ENCODE data around the gene ERH. TPM values are rescaled to one million over a fixed set of nuclear protein-coding genes. Genes with fewer than 3 reads are reported as not detected.

Gene ERH
- total RNA-seq, 1 experiment from 2014 or later = 195 TPM

DNA sequence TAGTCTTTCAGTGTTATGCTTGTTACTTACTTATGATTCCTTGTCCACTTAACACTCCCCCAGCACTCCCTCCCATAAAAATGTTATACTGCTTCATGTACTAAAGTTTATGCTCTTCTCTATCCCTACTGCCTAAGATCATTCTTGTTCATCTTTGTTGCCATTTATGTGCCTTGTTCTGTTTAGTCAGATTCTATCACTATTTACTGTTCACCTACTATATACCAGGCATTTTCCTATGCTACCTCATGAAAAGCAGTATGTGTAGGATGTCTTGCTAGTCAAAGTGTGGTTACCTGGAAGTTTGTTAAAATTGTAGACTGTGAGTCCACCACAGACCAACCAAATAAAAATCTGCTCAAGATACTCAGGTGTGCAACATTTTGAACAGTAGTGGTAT lies 23.9 kb downstream of the ERH start:
- Histone ChIP-seq H3K27ac (no peak overlapping the region), H3K4me1 (no peaks in the 10 kb centered on the region), H3K9me3 (replicated peaks) (0 out of 2 replicates have a peak, but pooled peaks cover 3% of the 10 kb centered on the region), H3K36me3 (peaks cover 42% of the 10 kb centered on the region), H3K27me3 (no peaks in the 10 kb centered on the region), H3K4me3 (no peak overlapping the region)
- DNase-seq = no peak

DNA sequence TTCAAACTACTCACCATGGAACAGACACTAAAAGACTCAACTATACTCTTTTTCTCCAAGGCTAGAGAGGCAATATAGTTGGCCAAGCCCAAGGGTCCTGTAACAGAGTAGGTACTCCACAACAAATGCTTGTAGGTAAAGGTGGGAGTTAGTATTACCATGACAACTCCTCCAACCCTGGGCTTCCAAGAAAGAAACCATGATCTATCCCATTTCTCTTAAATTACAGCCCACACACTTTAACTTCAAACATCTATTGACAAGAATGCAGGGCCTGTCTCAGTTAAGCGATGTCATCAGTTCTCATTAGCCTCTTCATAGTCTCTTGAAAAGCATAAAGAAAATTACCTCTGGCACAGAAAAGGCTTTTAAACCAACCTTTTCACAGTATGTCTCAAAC lies 25.0 kb downstream of the ERH start:
- peaks cover 32% of the 10 kb centered on the region for H3K36me3 ChIP-seq
- no peaks in the 10 kb centered on the region for H3K4me1 ChIP-seq
- H3K27ac ChIP-seq = no peak overlapping the region
- H3K9me3 ChIP-seq (replicated peaks) = 0 out of 2 replicates have a peak, but pooled peaks cover 3% of the 10 kb centered on the region
- H3K27me3 ChIP-seq = no peaks in the 10 kb centered on the region
- no peak overlapping the region for H3K4me3 ChIP-seq
- DNase-seq = no peak

DNA sequence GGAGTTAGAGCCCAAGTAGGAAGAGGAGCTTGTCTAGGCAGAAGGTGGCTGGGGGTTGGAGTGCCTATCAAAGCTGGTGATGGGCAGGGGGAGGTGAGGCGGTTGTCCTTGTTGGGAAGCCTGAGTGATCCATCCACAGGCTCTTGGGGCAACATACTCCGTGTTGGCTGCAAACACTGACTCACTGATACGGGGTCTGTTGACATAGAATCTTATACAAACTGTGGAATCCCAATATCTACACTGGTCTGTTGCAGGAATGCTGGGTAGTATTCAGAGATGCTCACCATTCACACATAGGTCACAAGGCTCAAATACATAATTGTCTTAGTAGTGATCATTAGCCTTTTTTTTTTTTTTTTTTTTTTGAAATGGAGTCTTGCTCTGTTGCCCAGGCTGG lies 26.0 kb downstream of the ERH start:
- no peaks in the 10 kb centered on the region for H3K4me1 ChIP-seq
- no peak for DNase-seq
- H3K9me3 ChIP-seq (replicated peaks) = 0 out of 2 replicates have a peak, but pooled peaks cover 3% of the 10 kb centered on the region
- no peaks in the 10 kb centered on the region for H3K27me3 ChIP-seq
- H3K4me3 ChIP-seq = no peak overlapping the region
- H3K36me3 ChIP-seq = peaks cover 24% of the 10 kb centered on the region
- H3K27ac ChIP-seq = no peak overlapping the region

DNA sequence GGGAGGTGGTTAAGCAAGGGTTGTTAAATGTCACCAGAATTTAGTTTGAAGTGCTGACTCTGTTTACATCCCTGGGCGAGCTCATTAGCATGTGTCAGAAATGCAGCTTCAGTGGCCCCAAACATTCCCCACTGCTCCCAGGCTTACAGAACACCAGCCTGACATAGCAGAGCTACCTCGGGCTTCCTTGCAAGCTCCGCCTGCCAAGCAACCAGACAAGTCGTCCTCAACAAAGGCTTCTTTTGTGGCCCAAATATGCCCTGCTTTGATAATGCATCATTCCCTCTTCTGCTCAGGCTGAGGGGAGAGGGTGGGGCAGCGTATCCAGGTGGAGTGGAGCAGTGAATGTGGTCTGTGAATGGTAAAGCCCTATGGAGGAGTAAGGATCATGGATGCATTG lies 28.0 kb downstream of the ERH start:
- DNase-seq = no peak
- H3K4me1 ChIP-seq = no peaks in the 10 kb centered on the region
- peaks cover 3% of the 10 kb centered on the region for H3K36me3 ChIP-seq
- no peak overlapping the region for H3K4me3 ChIP-seq
- H3K27me3 ChIP-seq = no peaks in the 10 kb centered on the region
- H3K9me3 ChIP-seq (replicated peaks) = no peaks in the 10 kb centered on the region
- no peak overlapping the region for H3K27ac ChIP-seq

DNA sequence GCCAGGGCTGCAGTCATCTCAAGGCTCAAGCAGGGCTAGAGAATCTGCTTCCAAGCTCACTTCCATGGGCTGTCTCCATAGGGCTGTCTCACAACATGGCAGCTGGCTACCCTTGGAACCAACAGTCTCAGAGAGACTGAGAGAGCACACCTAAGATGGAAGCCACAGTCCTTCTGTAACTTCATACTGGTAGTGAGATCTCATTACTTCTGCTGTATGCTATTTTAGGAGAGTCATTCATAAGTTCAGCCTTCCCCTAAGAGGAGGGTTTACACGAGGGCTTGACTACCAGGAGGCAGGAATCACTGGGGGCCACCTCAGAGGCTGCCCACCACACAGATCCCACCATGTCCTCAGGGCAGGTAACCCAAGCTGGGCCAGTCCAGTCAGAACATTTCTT lies 29.7 kb downstream of the ERH start:
- Histone ChIP-seq H3K4me1 (no peaks in the 10 kb centered on the region), H3K27me3 (no peaks in the 10 kb centered on the region), H3K36me3 (no peaks in the 10 kb centered on the region), H3K4me3 (no peak overlapping the region), H3K27ac (no peak overlapping the region), H3K9me3 (replicated peaks) (no peaks in the 10 kb centered on the region)
- DNase-seq = no peak

DNA sequence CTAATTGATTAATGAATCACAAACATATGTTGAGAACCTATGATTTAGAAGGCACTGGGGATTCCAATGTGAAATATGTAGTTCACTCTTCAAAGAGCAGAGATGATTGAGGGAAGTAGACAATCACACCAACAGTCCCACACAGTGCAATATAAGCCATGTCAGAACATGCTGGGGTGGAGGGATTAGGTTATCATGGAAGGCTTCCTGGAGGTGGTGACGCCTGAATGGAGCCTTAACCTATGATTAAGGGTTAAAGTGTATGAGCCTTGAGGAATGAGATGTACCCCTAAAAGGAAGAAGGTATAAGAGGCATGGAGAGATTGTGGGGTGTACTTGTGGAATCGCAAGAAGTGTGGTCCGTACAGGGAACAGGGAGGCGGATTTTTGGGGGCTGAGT lies 31.3 kb downstream of the ERH start:
- H3K27ac ChIP-seq = no peak overlapping the region
- H3K9me3 ChIP-seq (replicated peaks) = no peaks in the 10 kb centered on the region
- no peaks in the 10 kb centered on the region for H3K4me1 ChIP-seq
- H3K36me3 ChIP-seq = no peaks in the 10 kb centered on the region
- H3K27me3 ChIP-seq = no peaks in the 10 kb centered on the region
- no peak for DNase-seq
- H3K4me3 ChIP-seq = no peak overlapping the region

DNA sequence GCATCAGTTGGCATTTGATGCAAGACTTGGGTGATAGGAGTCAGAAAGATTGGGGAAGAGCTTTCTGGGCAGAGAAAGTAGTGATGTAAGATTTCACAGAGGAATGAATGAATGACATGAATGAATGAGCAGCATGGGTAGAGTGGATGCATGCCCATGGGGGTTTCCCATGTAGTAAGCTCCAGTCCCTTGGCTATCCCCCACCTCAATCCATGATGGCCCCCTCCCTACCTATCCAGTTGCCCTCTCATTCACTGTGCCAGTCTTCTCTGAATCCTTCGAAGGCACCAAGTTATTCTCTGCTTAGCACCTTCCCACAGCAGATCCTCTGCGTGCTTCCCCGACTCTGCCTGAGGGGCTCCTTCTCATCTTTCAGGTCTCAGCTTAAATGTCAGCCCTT lies 32.0 kb downstream of the ERH start:
- Histone ChIP-seq H3K27me3 (no peaks in the 10 kb centered on the region), H3K9me3 (replicated peaks) (no peaks in the 10 kb centered on the region), H3K4me1 (no peaks in the 10 kb centered on the region), H3K27ac (no peak overlapping the region), H3K4me3 (no peak overlapping the region), H3K36me3 (no peaks in the 10 kb centered on the region)
- DNase-seq = no peak

DNA sequence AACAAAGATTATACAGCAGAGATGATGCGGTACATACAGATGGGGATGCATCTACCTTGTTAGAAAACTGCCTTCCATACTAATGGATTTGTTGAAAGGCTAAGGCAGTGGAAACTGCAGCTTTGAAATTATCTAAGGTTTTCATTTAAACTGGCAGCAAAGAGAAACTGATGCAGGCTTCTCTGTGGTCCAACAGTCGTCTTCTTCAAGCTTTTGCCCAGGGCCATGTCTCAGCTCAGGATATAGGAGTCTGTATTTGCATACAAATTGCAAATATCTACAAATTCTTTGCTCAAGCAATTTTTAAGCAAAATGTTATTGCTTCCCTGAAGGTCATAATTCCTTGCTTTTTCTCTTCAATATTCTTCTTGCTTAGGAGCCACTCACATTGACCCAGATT lies 33.7 kb downstream of the ERH start:
- Histone ChIP-seq H3K9me3 (replicated peaks) (no peaks in the 10 kb centered on the region), H3K4me1 (no peaks in the 10 kb centered on the region), H3K4me3 (no peak overlapping the region), H3K27ac (no peak overlapping the region), H3K27me3 (no peaks in the 10 kb centered on the region), H3K36me3 (no peaks in the 10 kb centered on the region)
- DNase-seq = no peak

DNA sequence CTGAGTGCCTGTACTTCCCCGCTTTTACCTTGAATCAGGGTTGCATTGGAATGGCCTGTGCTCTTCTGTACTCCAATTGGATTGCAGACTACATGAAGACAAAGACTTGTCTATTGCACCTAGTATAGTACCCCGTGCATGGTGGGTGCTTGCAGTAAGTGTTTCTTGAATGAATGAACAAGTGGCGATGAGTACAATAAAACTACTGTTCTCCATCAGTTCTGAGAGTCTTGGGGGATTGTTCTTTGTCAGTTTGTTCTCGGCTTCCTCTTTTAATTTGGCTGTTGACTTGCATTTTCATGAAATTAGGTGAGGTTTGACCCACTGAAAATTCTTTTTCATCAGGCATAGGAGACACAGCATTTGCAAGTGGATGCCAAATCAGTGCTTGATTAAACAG lies 34.1 kb downstream of the ERH start:
- Histone ChIP-seq H3K36me3 (no peaks in the 10 kb centered on the region), H3K27ac (no peak overlapping the region), H3K4me3 (no peak overlapping the region), H3K4me1 (no peaks in the 10 kb centered on the region), H3K9me3 (replicated peaks) (no peaks in the 10 kb centered on the region), H3K27me3 (no peaks in the 10 kb centered on the region)
- no peak for DNase-seq

DNA sequence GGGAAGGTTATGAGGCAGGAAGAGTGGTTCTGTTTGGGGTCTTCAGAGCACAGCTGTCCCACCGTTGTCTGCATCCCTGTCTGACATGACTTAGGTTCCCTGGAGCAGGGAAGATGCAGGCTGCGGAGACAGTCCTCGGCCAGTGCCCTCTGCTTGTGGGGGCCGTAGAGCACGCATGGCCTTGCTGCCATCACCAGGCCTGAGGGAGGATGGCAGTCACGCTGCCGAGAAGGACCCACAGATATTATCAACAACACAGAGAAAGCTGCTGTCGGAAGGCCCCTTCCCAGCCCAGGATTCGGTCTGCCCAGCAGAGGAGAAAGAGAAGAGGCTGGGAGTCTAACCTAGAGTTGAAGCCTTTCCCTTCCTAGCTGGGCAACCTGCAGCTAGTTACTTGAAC lies 35.0 kb downstream of the ERH start:
- Histone ChIP-seq H3K36me3 (no peaks in the 10 kb centered on the region), H3K4me3 (no peak overlapping the region), H3K9me3 (replicated peaks) (no peaks in the 10 kb centered on the region), H3K4me1 (no peaks in the 10 kb centered on the region), H3K27ac (no peak overlapping the region), H3K27me3 (no peaks in the 10 kb centered on the region)
- no peak for DNase-seq

DNA sequence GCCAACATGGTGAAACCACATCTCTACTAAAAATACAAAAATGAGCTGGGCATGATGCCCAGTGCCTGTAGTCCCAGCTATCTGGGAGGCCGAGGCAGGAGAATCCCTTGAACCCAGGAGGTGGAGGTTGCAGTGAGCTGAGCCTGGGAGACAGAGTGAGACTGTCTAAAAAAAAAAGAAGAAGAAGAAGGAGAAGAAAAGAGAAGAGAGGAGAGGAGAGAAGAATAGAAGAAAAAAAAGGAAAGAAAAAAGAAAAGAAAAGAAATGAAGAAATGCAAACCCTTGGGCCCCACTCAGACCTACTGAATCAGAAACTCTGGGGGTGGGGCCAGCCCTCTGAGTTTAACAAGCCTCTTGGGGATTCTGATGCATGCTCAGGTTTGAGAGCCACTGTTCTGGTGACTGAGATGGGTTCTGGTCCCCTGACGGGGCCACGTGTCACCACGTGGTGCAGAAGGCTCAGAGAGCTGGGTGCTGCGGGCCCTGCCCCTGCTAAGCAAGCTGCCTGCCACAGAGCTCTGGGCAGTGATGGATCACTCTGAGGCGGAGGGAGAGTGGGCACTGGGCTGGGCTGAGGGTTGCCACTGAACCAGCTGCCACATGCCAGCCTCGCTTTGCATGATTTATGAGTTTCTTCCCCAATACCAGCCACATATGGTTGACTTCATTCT lies 37.5 kb downstream of the ERH start:
- Histone ChIP-seq H3K4me1 (no peaks in the 10 kb centered on the region), H3K27me3 (no peaks in the 10 kb centered on the region), H3K9me3 (replicated peaks) (no peaks in the 10 kb centered on the region), H3K36me3 (no peaks in the 10 kb centered on the region), H3K4me3 (no peak overlapping the region), H3K27ac (no peak overlapping the region)
- DNase-seq = no peak

DNA sequence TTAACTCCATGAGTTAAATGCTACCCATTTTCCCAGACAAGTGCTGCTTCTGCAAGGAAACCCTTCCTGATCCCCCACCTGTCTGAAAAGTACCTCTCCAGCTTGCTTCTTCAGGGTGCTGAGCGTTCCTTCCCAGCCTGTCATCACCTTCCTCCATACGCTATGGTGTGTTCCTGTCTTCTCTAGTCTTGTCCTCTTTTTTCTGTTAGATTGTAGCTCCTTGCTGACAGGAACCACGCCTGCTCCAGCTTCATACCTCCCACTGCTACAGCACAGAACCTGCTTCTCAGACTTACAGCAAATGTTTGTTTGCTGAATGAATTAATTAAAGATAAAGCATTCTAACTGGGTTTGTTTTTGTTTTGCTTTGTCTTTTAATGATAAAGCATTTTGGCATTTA lies 39.1 kb downstream of the ERH start:
- Histone ChIP-seq H3K4me3 (no peak overlapping the region), H3K27ac (no peak overlapping the region), H3K9me3 (replicated peaks) (no peaks in the 10 kb centered on the region), H3K36me3 (no peaks in the 10 kb centered on the region), H3K4me1 (no peaks in the 10 kb centered on the region), H3K27me3 (no peaks in the 10 kb centered on the region)
- no peak for DNase-seq

DNA sequence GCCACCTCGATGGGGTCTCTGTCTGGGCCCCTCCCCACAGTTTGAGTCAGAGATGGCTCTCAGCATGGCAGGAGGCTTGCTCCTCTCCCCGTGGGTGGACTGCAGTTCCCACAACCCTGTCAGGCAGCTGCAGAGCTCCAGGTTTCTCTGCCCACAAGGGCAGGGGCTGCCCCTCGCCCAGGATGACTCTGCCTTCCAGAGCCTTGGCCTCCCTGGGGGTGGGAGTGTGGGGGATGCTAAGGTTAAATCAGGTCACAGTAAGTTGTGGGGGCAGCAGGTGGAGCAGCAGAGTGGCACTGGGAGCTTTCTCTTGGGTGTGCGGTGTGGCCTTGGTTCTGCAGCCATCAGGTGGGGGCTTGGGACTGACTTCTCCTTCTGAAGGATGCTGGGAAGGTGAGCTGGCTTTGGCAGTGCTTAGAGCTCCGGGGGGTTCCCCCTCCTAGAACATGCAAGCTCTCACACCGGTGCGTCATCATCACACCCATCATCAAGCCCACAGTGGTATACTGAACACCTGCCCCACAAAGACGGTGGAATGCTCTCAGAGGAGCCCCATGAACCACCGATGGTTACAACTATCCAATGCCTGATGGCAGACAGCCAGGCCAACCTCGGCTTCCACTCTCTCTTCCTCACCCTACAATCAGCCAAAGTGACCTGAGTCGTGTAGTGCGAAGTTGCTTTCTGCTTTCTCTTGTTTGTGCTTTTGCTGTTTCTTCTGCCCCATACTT lies 39.7 kb downstream of the ERH start:
- DNase-seq = no peak
- no peak overlapping the region for H3K27ac ChIP-seq
- H3K36me3 ChIP-seq = no peaks in the 10 kb centered on the region
- no peaks in the 10 kb centered on the region for H3K4me1 ChIP-seq
- no peaks in the 10 kb centered on the region for H3K9me3 ChIP-seq (replicated peaks)
- no peak overlapping the region for H3K4me3 ChIP-seq
- no peaks in the 10 kb centered on the region for H3K27me3 ChIP-seq

DNA sequence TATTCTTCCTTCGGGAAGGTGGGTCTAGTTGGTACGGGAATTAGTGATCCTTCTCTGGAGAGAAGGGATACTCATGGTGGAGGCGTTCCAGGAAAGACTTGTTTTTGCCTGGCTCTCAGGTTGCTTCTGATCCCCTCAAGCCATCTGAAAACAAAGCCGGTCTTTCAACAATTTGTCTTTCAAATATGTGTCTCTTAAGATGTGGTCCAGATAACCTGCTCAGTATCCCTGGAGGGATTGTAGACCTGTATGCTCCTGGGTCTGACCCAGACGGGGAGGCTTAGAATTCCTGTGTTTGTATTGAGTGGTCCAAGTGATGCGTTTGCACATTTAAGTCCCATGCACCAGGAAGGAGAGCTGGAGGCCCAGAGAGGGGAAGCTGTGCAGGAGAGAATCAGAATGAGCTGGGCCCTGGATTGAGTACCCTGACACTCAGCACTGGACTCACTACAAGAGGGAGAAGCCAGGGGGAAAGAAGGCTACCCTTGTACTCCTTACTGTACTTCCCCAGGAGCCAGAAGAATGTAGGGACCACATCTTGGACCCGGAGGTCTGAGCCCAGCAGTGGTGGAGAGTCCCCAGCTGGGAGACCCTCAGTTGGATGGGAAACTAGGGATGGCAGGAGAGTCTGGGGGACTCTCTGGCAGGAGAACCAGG lies 40.4 kb downstream of the ERH start:
- Histone ChIP-seq H3K27ac (no peak overlapping the region), H3K4me3 (no peak overlapping the region), H3K9me3 (replicated peaks) (no peaks in the 10 kb centered on the region), H3K27me3 (no peaks in the 10 kb centered on the region), H3K36me3 (no peaks in the 10 kb centered on the region), H3K4me1 (no peaks in the 10 kb centered on the region)
- no peak for DNase-seq

DNA sequence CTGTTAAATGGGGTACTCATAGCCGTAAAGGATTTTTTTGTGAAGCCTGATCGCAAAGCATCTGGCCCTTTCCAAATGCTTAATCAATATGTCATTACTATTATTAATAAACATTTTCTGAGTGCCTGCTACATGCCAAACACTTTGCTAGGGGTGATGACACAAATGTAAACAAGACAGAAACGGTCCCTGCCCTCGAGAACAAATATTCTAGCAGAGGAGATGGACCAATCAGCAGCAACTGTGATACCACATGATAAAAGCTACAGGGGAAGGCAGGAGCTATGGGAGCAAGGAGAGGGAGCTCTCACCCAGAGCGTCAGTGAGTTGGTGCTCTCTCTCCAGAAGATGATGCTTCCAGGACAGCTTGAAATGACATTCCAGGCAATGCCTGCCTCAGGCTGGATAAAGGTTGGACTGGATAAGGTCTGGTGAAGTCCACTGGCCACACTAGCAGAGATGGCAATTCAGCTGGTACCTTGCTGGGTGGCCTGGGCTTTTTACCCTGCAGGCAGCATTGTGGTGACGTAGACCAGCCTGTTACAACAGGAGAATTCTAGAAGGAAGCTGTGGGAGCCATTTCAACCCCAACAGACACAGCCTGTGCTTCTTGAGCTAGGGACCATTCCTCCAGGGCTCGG lies 41.1 kb downstream of the ERH start:
- Histone ChIP-seq H3K9me3 (replicated peaks) (no peaks in the 10 kb centered on the region), H3K27me3 (no peaks in the 10 kb centered on the region), H3K36me3 (no peaks in the 10 kb centered on the region), H3K27ac (no peak overlapping the region), H3K4me3 (no peak overlapping the region), H3K4me1 (no peaks in the 10 kb centered on the region)
- DNase-seq = no peak
